Measurements from ENCODE around the gene RHOBTB3. TPM values are rescaled to one million over a fixed set of nuclear protein-coding genes. Genes with fewer than 3 reads are reported as not detected.
A peak's percentile ranks its signal among the peaks of the same experiment; 100 is the strongest.
"Not testable (repeated sequence)": the region's sequence is repeated elsewhere in the genome, so short reads cannot be mapped to it uniquely, and the experiment has no call there.

RHOBTB3 gene
- total RNA-seq, 3 donors from 2014 or later: 56.5 to 85.2 (median 60.4) TPM

DNA sequence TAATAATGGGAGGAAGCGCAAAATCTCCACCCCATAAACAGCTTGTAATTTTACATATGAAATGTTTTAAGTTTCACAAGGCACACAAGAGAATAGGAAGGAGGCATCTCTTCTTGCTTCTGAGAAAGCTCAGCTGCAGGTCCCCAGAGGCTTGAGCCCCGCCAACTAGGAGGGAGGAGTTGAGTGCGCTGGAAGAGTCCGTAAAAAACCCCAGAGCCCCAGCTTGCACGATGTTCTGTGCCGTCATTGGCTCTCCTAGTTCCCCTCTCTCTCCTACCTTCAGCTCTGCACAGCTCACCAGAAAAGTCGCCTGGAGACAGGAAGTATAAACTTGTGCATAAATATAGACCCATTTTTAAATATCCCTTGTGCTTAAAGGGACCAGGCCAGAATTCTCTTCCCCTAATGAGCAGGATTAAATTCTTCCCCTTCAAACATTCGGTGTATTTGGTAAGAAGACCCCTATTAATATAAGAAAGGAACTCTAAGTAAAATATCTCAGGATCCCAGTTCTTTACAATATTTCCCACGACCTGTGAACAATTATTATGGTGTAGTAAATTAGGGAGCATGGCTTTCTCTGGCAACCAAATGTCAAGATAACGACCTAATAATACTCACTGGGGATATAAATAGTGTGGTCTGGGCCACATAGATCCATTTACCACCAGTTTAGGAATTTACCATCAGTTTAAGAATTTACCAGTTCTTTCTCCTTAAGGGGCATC is 77.7 kb downstream of the RHOBTB3 start:
- Histone ChIP-seq H3K4me3 (no peak overlapping the region), H3K9me3 (no peaks in the 10 kb centered on the region), H3K36me3 (ENCODE audit: low read depth) (no peaks in the 10 kb centered on the region), H3K4me1 (ENCODE audit: low read depth) (peaks cover 55% of the 10 kb centered on the region)
- intact Hi-C loops (cut with DNase I, micrococcal nuclease): no loop called here
- ATAC-seq (peak; percentile 85), DNase-seq (peak; percentile 69 to 89 (median 75))
- TF ChIP-seq, protein P1, sequence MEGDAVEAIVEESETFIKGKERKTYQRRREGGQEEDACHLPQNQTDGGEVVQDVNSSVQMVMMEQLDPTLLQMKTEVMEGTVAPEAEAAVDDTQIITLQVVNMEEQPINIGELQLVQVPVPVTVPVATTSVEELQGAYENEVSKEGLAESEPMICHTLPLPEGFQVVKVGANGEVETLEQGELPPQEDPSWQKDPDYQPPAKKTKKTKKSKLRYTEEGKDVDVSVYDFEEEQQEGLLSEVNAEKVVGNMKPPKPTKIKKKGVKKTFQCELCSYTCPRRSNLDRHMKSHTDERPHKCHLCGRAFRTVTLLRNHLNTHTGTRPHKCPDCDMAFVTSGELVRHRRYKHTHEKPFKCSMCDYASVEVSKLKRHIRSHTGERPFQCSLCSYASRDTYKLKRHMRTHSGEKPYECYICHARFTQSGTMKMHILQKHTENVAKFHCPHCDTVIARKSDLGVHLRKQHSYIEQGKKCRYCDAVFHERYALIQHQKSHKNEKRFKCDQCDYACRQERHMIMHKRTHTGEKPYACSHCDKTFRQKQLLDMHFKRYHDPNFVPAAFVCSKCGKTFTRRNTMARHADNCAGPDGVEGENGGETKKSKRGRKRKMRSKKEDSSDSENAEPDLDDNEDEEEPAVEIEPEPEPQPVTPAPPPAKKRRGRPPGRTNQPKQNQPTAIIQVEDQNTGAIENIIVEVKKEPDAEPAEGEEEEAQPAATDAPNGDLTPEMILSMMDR (IDR thresholded peaks at IDR 0.05): no peak

DNA sequence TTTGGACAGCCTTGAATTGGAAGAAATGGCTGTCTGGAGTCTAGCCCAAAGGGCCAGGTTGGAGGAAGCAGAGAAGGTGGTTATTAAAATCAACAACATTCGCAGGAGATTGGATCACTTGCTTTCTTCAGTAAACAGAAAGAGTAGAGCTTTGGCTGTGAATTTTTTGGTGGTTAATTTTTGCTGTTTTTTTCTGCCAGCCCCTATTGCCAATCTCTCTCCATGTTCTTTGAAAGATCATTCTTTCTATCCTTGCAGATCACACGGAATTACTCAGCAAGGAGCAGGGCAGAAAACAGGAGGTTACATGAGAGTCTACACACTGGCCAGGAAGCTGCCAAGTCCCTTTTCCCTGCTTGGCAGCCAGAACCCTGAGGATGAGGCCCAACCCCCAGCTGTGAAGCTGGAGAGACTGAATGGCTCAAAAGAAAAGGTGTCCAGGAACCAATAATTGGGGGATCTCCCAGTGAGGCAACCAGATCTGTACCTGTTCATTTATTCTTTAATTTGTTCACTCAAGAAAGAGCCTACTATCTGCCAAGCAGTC is 78.4 kb downstream of the RHOBTB3 start:
- ATAC-seq (peak; percentile 42), DNase-seq (peak in 1 of 3 donors; percentile 55)
- H3K9me3 ChIP-seq: no peaks in the 10 kb centered on the region
- intact Hi-C loops (cut with DNase I, micrococcal nuclease): no loop called here
- TF ChIP-seq, protein P1 (IDR thresholded peaks at IDR 0.05): no peak
- no peak overlapping the region for H3K4me3 ChIP-seq
- H3K4me1 ChIP-seq (ENCODE audit: low read depth): peaks cover 55% of the 10 kb centered on the region
- no peaks in the 10 kb centered on the region for H3K36me3 ChIP-seq (ENCODE audit: low read depth)

DNA sequence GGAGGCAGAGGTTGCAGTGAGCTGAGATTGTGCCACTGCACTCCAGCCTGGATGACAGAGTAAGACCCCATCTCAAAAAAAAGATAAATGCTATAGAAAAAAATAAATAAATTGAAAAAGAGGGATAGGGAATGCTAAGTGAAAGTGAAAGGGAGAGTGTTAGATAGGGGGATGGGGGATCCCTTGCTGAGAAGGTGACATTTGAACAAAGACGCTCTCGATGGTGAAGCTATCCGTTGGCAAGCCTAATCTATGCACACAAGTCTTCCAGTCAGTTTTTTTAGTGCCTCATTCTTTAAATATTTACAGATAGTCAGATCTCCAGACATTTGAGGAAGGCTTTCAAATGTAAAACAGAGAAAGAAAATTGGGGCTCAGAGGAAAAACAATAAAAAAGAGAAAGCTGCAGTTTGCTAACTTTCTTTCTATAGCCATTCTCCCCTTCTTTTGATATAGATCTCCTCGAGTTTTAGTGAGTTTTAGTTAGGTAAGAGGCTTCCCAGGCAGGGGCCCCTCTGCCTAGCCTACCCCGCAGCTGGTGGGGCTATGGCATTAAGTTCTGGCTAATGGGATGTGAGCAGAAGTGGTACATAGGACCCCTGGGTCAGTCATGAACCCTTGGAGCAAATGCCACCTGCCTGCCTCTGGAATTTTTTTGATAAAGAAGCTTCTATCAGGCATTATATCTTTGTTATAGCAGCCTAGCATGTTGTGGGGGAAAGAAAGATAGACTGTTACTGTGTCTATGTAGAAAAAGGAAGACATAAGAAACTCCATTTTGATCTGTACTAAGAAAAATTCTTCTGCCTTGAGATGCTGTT is 79.4 kb downstream of the RHOBTB3 start:
- ATAC-seq (peak; percentile 41), DNase-seq (no peak)
- peaks cover 55% of the 10 kb centered on the region for H3K4me1 ChIP-seq (ENCODE audit: low read depth)

DNA sequence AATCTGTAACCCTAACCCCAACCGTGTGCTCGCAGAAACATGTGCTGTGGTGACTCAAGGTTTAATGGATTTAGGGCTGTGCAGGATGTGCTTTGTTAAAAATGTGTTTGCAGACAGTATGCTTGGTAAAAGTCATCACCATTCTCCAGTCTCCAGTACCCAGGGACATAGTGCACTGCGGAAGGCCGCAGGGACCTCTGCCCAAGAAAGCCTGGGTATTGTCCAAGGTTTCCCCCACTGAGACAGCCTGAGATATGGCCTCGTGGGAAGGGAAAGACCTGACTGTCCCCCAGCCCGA is 79.9 kb downstream of the RHOBTB3 start:
- H3K9me3 ChIP-seq; H3K4me3 ChIP-seq; DNase-seq; H3K36me3 ChIP-seq (ENCODE audit: low read depth); ATAC-seq; intact Hi-C loops (cut with DNase I, micrococcal nuclease): not testable (repeated sequence)
- peaks cover 55% of the 10 kb centered on the region for H3K4me1 ChIP-seq (ENCODE audit: low read depth)

More for the DNA sequence above, 79.4 kb downstream of the RHOBTB3 start:
- Histone ChIP-seq H3K4me3 (no peak overlapping the region), H3K36me3 (ENCODE audit: low read depth) (no peaks in the 10 kb centered on the region), H3K9me3 (no peaks in the 10 kb centered on the region)
- intact Hi-C loops (cut with DNase I, micrococcal nuclease): no loop called here
- TF ChIP-seq, protein P1 (IDR thresholded peaks at IDR 0.05): no peak

DNA sequence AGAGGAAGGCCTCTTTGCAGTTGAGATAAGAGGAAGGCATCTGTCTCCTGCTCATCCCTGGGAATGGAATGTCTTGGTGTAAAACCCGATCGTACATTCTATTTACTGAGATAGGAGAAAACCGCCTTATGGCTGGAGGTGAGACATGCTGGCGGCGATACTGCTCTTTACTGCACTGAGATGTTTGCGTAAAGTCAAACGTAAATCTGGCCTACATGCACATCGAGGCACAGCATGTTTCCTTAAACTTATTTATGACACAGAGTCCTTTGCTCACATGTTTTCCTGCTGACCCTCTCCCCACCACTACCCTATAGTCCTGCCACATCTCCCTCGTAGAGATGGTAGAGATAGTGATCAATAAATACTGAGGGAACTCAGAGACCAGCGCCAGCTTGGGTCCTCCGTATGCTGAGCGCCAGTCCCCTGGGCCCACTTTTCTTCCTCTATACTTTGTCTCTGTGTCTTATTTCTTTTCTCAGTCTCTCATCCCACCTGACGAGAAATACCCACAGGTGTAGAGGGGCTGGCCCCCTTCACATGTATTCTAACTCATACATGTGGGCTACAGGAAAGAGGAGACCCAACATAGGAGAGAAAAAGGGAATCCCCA is 80.4 kb downstream of the RHOBTB3 start:
- H3K9me3 ChIP-seq; H3K4me3 ChIP-seq; H3K36me3 ChIP-seq (ENCODE audit: low read depth); DNase-seq; intact Hi-C loops (cut with DNase I, micrococcal nuclease); ATAC-seq: not testable (repeated sequence)
- H3K4me1 ChIP-seq (ENCODE audit: low read depth): peaks cover 55% of the 10 kb centered on the region

DNA sequence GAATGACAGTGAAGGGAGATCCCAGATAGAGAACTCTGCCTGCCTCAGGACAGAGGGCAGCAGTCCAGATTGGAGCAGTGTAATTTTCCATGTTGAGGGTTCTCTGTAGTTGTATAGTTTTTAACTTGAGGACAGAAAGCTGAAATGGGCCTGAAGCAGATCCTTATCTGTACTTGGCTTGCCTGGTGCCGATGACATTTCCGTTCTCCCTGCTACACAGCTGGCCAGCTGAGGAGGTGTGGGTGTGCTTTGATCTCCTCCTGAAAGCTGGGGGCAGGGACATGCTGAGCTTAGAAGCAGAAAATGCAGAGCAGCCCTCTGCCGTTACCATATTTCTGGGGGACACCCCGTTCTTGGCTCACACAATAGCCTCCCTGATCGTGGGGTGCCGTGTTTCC is 80.9 kb downstream of the RHOBTB3 start:
- no peak for DNase-seq
- Histone ChIP-seq H3K9me3 (no peaks in the 10 kb centered on the region), H3K4me3 (no peak overlapping the region), H3K4me1 (ENCODE audit: low read depth) (peaks cover 60% of the 10 kb centered on the region), H3K36me3 (ENCODE audit: low read depth) (no peaks in the 10 kb centered on the region)
- no peak for ATAC-seq
- TF ChIP-seq, protein P1 (IDR thresholded peaks at IDR 0.05): no peak
- intact Hi-C loops (cut with DNase I, micrococcal nuclease): no loop called here

DNA sequence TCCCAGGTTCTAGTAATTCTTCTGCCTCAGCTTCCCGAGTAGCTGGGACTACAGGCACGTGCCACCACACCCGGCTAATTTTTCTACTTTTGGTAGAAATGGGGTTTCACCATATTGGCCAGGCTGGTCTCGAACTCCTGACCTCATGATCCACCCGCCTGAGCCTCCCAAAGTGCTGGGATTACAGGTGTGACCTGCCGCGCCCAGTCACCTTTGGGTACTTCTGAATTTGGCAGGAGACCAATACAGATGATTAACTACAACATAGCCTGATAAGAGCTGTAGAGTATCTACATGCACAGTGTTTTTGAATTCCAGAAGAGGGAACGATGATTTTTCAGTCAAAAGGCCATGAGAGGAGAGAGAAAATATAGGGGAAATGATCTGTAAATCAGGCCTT is 81.9 kb downstream of the RHOBTB3 start:
- H3K36me3 ChIP-seq (ENCODE audit: low read depth); H3K9me3 ChIP-seq; intact Hi-C loops (cut with DNase I, micrococcal nuclease); H3K4me3 ChIP-seq: not testable (repeated sequence)
- DNase-seq (peak in 2 of 3 donors; percentile 66 to 70), ATAC-seq (peak; percentile 42)
- H3K4me1 ChIP-seq (ENCODE audit: low read depth): peaks cover 62% of the 10 kb centered on the region

Data from mucosa of descending colon (tissue), 3 donors.